Mammary microvascular endothelial cell (primary cell): Measurements from ENCODE around the gene EDNRB. TPM values are rescaled to one million over a fixed set of nuclear protein-coding genes. Genes with fewer than 3 reads are reported as not detected.

ENCODE experiments used
- total RNA-seq: library from RNA; depleted of rRNA; stranded (reverse); fragments of >200 nt; gene quantifications from 2 replicates; pipeline ENCODE4 v1.2.3, GENCODE V29; 2015

The EDNRB gene
- 7.3 and 9.4 TPM in 2 replicates for total RNA-seq

DNA sequence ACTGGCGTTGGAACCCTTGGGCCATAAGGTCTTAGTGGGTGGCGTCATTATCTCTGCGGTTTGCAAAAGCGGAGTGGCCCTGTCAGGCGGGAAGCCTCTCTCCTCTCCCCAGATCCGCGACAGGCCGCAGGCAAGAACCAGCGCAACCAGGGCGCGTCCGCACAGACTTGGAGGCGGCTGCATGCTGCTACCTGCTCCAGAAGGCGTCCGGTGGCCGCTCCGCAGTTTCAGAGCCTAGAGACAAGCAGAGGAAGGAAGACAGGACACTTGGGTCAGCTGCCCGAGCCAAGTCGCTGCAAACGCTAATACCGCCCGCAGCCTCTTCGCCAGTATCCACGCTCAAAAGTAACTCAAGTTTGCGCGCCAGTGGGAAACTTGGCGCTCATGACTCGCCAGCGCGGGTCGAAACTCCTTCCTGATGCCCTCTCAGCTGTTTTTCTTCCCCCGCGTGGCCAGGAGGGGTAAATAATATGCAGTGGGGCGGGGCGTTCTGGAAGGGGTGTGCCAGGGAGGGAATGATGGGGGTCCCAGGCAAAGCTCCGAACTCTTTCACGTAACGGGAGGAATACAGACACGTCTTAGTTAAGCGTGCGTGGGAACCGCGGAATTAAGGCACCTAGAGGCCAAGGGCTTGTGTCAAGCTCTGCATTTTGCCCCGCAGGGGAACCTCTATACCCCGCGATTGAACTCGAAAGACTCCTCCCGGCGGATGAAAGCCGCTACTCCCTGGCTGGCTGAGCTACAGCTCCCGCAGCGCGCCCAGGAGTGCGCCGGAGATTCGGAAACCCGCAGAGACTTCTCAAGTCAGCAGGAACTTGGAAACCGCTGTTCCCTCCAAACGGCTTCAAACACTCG is at the start of gene EDNRB:
TSS of gene EDNRB (minus strand) at position 441 of the 855 bp plus-strand sequence. CDS start at position 183, 258 bp downstream.

Other genes with a start within 250 kb of the EDNRB start
- 2.9 and 3.5 TPM in 2 replicates for gene SLAIN1, start 221.1 kb downstream of the EDNRB start, total RNA-seq